ENCODE measurements around the gene ANO10. TPM values are rescaled to one million over a fixed set of nuclear protein-coding genes. Genes with fewer than 3 reads are reported as not detected.

The ANO10 gene
- total RNA-seq, 2 experiments from 2014 or later, result 6.3 to 8.9 TPM

DNA sequence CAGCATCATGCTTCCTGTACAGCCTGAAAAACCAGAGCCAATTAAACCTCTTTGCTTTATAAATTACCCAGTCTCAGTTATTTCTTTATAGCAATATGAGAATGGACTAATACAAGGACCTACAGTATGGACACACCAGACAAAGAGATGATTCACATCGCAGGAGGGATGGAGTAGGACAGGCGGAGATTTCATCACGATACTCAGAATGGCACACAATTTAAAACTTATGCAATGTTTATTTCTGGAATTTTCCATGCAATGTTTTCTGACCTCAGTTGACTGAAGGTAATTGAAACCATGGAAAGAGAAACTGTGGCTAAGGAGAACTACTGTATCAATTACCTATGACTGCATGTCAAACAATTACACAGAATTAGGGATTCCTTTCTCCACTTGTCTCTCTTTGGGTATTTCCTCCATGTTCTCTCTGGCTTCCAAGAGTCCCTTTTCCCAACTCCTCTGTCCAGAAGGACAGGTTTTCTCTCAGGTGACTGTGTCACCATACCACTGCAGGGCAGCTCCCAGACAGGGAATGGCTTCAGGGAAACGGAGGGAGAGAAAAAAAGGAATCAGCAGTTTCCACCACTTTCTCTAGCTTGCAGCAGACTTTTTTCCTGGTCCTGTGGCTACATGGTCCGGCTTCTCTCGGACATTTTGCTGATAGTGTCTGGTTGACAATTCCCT, 3.0 kb upstream of the ANO10 start:
- H3K27me3 Mint-ChIP-seq, result peaks cover 2% of the 10 kb centered on the region
- DNase-seq, result no peak
- ChIA-PET POLR2A (no interaction called here), CTCF (no interaction called here)
- intact Hi-C loops (cut with micrococcal nuclease), result no loop called here
- H3K27ac Mint-ChIP-seq, result no peak overlapping the region
- peaks cover 34% of the 10 kb centered on the region for H3K4me1 Mint-ChIP-seq (ENCODE audit: low read depth)
- H3K4me3 Mint-ChIP-seq, result no peak overlapping the region
- ATAC-seq, result no peak
- TF ChIP-seq, protein P1, sequence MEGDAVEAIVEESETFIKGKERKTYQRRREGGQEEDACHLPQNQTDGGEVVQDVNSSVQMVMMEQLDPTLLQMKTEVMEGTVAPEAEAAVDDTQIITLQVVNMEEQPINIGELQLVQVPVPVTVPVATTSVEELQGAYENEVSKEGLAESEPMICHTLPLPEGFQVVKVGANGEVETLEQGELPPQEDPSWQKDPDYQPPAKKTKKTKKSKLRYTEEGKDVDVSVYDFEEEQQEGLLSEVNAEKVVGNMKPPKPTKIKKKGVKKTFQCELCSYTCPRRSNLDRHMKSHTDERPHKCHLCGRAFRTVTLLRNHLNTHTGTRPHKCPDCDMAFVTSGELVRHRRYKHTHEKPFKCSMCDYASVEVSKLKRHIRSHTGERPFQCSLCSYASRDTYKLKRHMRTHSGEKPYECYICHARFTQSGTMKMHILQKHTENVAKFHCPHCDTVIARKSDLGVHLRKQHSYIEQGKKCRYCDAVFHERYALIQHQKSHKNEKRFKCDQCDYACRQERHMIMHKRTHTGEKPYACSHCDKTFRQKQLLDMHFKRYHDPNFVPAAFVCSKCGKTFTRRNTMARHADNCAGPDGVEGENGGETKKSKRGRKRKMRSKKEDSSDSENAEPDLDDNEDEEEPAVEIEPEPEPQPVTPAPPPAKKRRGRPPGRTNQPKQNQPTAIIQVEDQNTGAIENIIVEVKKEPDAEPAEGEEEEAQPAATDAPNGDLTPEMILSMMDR (IDR thresholded peaks at IDR 0.05), result no peak
- peaks cover 9% of the 10 kb centered on the region for H3K9me3 Mint-ChIP-seq
- H3K36me3 Mint-ChIP-seq (ENCODE audit: low read depth), result peaks cover 1% of the 10 kb centered on the region

DNA sequence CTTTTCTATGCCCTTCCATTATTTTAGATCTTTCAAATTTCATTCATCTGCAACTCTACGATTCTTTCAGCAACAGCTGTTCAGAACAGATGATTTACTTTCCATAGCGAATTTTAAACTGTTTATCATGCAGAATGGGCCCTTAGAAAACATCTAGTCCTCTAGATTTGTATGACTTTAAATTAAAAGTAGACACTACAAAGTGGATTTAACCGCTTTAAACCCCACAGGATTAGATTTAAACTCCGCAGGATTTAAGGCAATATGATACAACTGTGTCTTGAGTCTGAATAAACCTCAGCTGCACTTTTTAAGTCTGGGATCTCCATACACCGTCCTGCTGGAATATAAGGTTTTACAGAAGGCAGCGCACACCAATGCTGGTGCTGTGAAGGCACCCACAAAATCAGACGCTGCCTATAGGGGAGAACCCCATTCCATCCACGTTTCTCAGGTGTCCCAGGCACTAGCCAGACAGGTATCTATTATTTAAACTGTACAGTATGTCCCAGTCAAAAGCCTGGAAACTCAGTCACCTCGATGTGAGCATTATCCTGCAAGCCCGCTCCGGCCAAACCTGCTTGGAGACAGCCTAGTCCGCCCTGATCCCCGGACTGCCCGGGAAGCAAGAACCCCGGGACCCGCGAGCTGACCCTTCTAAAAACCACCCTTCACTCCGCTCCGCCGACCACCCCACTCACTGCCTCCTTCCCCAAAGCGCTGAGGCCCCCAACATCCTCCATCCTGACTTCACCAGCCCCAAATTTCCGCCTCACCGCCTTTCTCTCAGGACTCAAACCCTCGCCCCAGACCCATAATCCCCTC, 768 bp downstream of the ANO10 start:
- Mint-ChIP-seq H3K27me3 (no peaks in the 10 kb centered on the region), H3K27ac (peak overlapping the region; percentile 32), H3K36me3 (ENCODE audit: low read depth) (no peaks in the 10 kb centered on the region), H3K4me3 (peak overlapping the region; percentile 84), H3K9me3 (no peaks in the 10 kb centered on the region), H3K4me1 (ENCODE audit: low read depth) (peaks cover 16% of the 10 kb centered on the region)
- ChIA-PET POLR2A (interaction anchor here (0.6 kb wide), 1 partner anchor 69 kb away, joined by 3 read pairs; no protein-coding TSS in a partner anchor), CTCF (interaction anchor here (0.6 to 1.6 kb wide), 2 partner anchors 19 to 115 kb away, joined by 3 to 4 read pairs; no protein-coding TSS in a partner anchor)
- ATAC-seq, result no peak
- intact Hi-C loops (cut with micrococcal nuclease), result no loop called here
- TF ChIP-seq, protein P1 (IDR thresholded peaks at IDR 0.05), result no peak
- DNase-seq, result peak; percentile 23

DNA sequence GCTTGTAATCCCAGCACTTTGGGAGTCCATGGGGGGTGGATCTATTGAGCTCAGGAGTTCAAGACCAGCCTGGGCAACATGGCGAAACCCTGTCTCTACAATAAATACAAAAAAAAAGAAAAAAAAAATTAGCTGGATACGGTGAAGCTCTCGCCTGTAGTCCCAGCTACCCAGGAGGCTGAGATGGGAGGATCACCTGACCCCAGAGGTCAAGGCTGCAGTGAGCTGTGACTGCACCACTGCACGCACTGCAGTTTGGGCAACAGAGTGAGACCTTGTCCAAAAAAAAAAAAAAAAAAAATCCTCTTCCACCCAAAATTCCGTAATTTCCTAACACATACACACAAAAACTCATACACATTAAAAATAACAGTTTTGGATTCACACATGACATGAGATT, 2.2 kb downstream of the ANO10 start:
- H3K4me1 Mint-ChIP-seq (ENCODE audit: low read depth), result peaks cover 16% of the 10 kb centered on the region
- CTCF ChIA-PET, result no interaction called here
- DNase-seq (no peak), ATAC-seq (no peak)
- intact Hi-C loops (cut with micrococcal nuclease), result no loop called here
- H3K36me3 Mint-ChIP-seq (ENCODE audit: low read depth), result no peaks in the 10 kb centered on the region
- no peaks in the 10 kb centered on the region for H3K9me3 Mint-ChIP-seq
- TF ChIP-seq, protein P1 (IDR thresholded peaks at IDR 0.05), result no peak
- no peak overlapping the region for H3K27ac Mint-ChIP-seq
- no peak overlapping the region for H3K4me3 Mint-ChIP-seq
- POLR2A ChIA-PET, result no interaction called here
- no peaks in the 10 kb centered on the region for H3K27me3 Mint-ChIP-seq

DNA sequence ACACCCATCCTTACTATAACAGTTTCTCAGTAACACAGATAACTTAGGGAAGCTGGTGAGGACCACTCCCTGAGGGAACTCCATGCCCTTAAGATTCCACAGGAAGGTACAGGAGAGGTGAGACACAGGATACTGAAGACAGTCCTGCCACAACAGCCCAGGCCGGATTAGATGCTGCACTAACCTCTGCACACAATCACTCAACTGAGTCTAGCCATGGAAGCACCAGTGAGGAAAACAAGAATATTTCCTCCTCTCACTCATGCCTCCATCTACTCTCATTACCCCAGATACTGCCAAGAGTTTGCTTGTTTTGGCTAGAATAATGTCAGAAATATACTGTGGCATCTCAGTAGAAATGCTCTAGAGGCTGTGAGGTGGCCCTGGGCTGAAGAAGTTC, 3.7 kb downstream of the ANO10 start:
- ATAC-seq (no peak), DNase-seq (no peak)
- ChIA-PET CTCF (no interaction called here), POLR2A (no interaction called here)
- H3K4me1 Mint-ChIP-seq (ENCODE audit: low read depth), result peaks cover 14% of the 10 kb centered on the region
- H3K4me3 Mint-ChIP-seq, result no peak overlapping the region
- TF ChIP-seq, protein P1 (IDR thresholded peaks at IDR 0.05), result no peak
- no peaks in the 10 kb centered on the region for H3K9me3 Mint-ChIP-seq
- no peaks in the 10 kb centered on the region for H3K36me3 Mint-ChIP-seq (ENCODE audit: low read depth)
- no peak overlapping the region for H3K27ac Mint-ChIP-seq
- intact Hi-C loops (cut with micrococcal nuclease), result no loop called here
- no peaks in the 10 kb centered on the region for H3K27me3 Mint-ChIP-seq

DNA sequence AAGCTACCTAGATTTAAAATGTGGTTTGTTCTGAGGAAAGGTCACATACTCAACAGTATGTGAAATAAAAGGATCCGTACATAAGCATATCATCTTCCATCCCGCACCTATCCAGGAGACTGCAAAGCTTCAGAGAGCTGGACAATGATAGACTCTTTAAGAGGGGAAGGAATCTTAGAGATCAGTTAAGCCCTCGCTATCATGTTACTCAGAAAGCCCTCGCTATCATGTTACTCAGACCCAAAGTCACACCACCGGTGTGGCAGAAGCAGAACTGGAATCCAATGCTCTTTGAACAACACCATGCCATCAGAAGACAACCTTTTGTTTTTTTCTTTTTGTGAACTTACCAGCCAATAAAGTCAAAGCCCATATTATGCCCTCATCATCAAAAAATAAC, 5.8 kb downstream of the ANO10 start:
- H3K4me3 Mint-ChIP-seq, result no peak overlapping the region
- POLR2A ChIA-PET, result no interaction called here
- no peak for DNase-seq
- CTCF ChIA-PET, result no interaction called here
- no peak overlapping the region for H3K27ac Mint-ChIP-seq
- intact Hi-C loops (cut with micrococcal nuclease), result no loop called here
- H3K4me1 Mint-ChIP-seq (ENCODE audit: low read depth), result peaks cover 3% of the 10 kb centered on the region
- no peaks in the 10 kb centered on the region for H3K36me3 Mint-ChIP-seq (ENCODE audit: low read depth)
- TF ChIP-seq, protein P1 (IDR thresholded peaks at IDR 0.05), result no peak
- no peaks in the 10 kb centered on the region for H3K27me3 Mint-ChIP-seq
- H3K9me3 Mint-ChIP-seq, result no peaks in the 10 kb centered on the region
- no peak for ATAC-seq

All from activated CD8-positive, alpha-beta T cell treated with anti-CD3 and anti-CD28 coated beads for 36 hours (primary cell).